Upper lobe of right lung (tissue), 1 donor: ENCODE measurements around the gene CALD1. TPM values are rescaled to one million over a fixed set of nuclear protein-coding genes. Genes with fewer than 3 reads are reported as not detected.

Experiments used
- ATAC-seq: fragments of 200-7000 bp; cut with Tn5 transposase; one replicate; pipeline ENCODE4 v1.9.1; 2020; ENCODE audit warnings: mild to moderate bottlenecking, moderate library complexity
- DNase-seq: peaks from one replicate; pipeline ENCODE4 v3.0.0-alpha.2; 2020
- H3K27ac ChIP-seq: fragments of 200-600 bp; one replicate; pipeline ENCODE4 v1.8.0; 2022
- H3K27me3 ChIP-seq: fragments of 200-600 bp; one replicate; pipeline ENCODE4 v1.8.0; 2022; ENCODE audit warnings: mild to moderate bottlenecking
- H3K36me3 ChIP-seq: fragments of 200-600 bp; one replicate; pipeline ENCODE4 v1.8.0; 2022
- H3K4me1 ChIP-seq: fragments of 200-600 bp; one replicate; pipeline ENCODE4 v1.8.0; 2022
- H3K4me3 ChIP-seq: fragments of 200-600 bp; one replicate; pipeline ENCODE4 v1.8.0; 2022; ENCODE audit warnings: mild to moderate bottlenecking
- H3K9me3 ChIP-seq: fragments of 200-600 bp; one replicate; pipeline ENCODE4 v1.8.0; 2022
- intact Hi-C: fragments of 100-400 bp; cut with DNase I; formaldehyde crosslinking; loops from one replicate; pipeline ENCODE4 v1.11.0; 2022
- total RNA-seq: library from RNA; stranded (reverse); fragmentation: NEBNext Ultra II Directional; extraction: Animal tissue kit (Norgen Biotek cat#: 25700); gene quantifications from one replicate; pipeline ENCODE4 v1.2.1, GENCODE V29; 2021
- TF ChIP-seq, protein P1 (sequence below): fragments of 200-600 bp; IDR thresholded peaks from one replicate; pipeline ENCODE4 v1.8.0; 2022; ENCODE audit warnings: antibody characterized with exemption
- donor health status: DM: no; HTN: yes; CAD: no; lungs with severe emphysema.

Gene CALD1
- total RNA-seq, 1 donor from 2014 or later: 213 TPM

DNA sequence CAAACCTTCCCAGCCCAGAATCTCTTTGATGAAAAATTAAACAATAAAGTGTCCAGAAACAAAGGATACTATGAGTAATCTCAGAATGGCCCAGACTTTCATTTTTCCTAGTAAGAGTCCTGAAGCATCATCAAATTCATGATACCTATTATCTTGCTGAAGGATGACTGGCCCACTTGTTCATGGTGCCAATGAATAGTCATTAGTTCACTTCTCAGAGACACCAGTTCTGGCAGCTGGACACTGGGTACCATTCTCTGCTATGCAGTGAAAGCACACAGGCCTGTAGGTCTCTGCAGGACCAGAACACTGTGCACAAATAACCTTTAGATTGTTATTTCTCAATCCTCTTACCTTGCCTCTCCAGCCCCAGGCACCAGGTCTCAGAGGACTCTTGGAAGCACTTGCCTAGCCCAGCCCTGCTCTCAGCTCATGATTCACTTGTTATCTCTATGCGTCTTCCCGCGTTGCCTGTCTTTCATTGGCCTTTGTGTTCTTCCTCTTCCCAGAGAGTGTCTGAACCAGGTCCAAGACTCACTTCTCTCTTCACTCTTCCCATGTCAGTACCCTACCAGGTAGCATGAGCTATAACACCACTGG lies 108.8 kb downstream of the CALD1 start:
- intact Hi-C loops: no loop called here
- ATAC-seq: peak; percentile 43
- H3K36me3 ChIP-seq: no peaks in the 10 kb centered on the region
- H3K27ac ChIP-seq: no peak overlapping the region
- TF ChIP-seq, protein P1, sequence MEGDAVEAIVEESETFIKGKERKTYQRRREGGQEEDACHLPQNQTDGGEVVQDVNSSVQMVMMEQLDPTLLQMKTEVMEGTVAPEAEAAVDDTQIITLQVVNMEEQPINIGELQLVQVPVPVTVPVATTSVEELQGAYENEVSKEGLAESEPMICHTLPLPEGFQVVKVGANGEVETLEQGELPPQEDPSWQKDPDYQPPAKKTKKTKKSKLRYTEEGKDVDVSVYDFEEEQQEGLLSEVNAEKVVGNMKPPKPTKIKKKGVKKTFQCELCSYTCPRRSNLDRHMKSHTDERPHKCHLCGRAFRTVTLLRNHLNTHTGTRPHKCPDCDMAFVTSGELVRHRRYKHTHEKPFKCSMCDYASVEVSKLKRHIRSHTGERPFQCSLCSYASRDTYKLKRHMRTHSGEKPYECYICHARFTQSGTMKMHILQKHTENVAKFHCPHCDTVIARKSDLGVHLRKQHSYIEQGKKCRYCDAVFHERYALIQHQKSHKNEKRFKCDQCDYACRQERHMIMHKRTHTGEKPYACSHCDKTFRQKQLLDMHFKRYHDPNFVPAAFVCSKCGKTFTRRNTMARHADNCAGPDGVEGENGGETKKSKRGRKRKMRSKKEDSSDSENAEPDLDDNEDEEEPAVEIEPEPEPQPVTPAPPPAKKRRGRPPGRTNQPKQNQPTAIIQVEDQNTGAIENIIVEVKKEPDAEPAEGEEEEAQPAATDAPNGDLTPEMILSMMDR: no peak
- no peaks in the 10 kb centered on the region for H3K9me3 ChIP-seq
- no peaks in the 10 kb centered on the region for H3K27me3 ChIP-seq
- peaks cover 9% of the 10 kb centered on the region for H3K4me1 ChIP-seq
- H3K4me3 ChIP-seq: no peak overlapping the region
- no peak for DNase-seq

DNA sequence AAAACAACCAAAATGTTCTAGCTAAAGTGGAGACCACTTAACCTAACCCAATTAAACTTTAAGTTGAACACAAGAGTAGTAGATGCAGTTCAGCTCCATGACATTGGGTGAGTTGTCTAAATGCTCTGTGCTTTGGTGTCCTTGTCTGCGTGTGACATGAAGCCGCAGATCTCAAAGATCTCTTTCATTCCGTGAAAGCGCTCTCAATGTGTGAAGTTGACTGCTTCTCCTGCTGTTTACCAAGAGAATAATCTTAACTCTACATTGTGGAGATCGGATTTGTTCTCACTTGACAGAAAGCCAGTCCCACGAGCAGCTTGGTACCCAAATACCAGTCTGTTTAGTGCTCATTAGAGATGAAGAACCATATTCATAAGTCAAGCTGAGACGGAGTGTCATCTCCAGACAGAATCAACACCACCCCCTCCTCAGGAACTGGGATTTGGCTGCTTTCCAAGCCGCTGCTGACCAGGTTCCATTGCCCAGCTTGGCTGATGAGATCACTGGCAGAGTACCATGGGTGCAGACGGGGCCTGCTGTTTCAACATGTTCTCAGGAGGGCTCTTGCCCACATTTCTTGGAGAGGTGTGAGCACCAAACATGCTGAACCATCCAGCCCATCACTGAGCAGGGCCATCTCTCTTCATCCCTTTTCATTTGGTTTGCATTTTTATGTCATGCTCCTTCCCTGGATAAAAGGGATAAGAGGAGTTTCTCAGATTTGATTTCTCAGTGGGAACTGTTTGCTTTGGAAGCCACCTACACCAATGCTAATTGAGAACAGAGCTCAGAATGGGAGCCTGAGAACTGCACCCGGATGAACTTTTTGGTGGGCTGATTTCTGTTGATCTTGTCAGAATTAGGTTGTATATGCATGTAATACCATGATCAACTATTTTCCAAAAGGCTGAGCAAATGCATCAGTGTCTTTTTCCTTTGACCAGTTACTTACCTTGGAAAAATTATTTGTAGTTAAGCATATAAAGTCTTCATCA lies 111.1 kb downstream of the CALD1 start:
- intact Hi-C loops: no loop called here
- H3K4me1 ChIP-seq: peaks cover 8% of the 10 kb centered on the region
- TF ChIP-seq, protein P1: no peak
- H3K4me3 ChIP-seq: peak overlapping the region; percentile 51
- no peaks in the 10 kb centered on the region for H3K36me3 ChIP-seq
- no peaks in the 10 kb centered on the region for H3K9me3 ChIP-seq
- DNase-seq: no peak
- ATAC-seq: no peak
- no peaks in the 10 kb centered on the region for H3K27me3 ChIP-seq
- H3K27ac ChIP-seq: no peak overlapping the region

DNA sequence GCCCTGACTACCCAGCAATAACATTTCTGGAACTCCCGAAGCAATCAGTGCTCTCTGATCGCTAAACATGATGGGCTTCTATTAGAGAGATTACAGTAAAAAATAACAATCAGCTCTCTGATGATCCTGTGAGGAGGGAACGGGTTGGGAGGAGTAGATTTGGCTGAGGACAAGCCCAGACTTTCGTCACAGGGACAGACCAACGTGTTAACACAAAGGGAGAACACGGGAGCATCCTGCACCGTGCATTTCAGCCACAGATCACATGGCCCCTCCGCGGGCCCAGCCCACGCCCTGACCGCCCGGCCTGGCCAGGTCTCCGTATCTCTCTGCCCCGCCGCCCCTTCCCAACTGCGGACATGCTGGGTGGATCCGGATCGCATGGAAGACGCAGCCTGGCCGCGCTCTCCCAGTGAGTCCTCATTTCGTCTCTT lies 111.8 kb downstream of the CALD1 start:
- H3K36me3 ChIP-seq: no peaks in the 10 kb centered on the region
- no peaks in the 10 kb centered on the region for H3K27me3 ChIP-seq
- ATAC-seq: peak; percentile 84
- TF ChIP-seq, protein P1: no peak
- H3K27ac ChIP-seq: peak overlapping the region; percentile 59
- H3K9me3 ChIP-seq: peaks cover 6% of the 10 kb centered on the region
- peak overlapping the region; percentile 51 for H3K4me3 ChIP-seq
- H3K4me1 ChIP-seq: peaks cover 5% of the 10 kb centered on the region
- DNase-seq: peak; percentile 72
- intact Hi-C loops: no loop called here

DNA sequence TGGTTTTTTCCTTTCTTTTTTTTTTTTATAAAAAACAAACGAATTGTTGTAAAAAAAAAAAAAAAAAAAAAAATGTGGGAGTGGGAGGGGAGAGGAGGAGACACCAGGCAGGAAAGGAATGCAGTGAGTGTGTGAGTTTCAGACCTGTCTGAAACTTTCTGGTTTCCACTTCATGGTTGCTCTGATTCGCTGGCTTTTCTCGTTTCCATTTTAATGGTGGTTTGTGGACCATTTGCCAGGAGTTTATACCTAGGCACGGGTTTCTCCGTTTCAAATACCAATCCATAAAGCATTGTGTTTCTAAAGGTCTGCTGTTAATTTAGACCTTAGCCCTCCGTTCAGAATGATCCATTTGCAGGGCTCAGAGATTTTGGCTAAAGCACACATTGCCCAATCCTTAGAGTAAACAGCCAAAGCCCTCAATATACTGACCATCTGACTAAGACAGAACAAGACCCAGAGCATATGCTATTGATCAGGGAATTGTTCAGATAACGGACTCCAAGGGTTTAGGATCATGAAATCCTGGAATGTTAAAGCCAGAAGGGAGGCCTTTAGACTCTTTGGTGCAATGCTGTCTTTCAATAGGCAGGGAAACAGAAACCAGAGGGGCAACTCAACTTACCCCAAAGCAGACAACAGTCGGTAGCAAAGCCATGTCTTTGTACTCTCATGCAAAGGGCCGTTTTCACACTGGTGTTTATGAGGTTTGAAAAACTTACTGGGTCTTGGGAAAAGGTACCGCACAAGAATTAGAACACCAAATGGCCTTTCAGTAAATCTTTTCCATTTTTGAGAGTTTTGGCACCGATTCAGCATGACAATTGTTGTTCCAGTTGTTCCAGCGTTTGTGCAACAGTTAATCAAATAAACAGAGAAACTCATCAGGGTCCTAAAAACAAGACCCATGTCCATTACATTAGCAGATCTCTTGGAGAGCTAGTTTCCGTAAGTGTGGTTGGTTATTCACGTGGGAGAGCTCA lies 112.6 kb downstream of the CALD1 start:
- DNase-seq: no peak
- ATAC-seq: no peak
- TF ChIP-seq, protein P1: no peak
- Histone ChIP-seq H3K4me1 (peaks cover 4% of the 10 kb centered on the region), H3K4me3 (peak overlapping the region; percentile 51), H3K36me3 (no peaks in the 10 kb centered on the region), H3K27ac (peak overlapping the region; percentile 59), H3K9me3 (peaks cover 7% of the 10 kb centered on the region), H3K27me3 (no peaks in the 10 kb centered on the region)
- intact Hi-C loops: no loop called here

DNA sequence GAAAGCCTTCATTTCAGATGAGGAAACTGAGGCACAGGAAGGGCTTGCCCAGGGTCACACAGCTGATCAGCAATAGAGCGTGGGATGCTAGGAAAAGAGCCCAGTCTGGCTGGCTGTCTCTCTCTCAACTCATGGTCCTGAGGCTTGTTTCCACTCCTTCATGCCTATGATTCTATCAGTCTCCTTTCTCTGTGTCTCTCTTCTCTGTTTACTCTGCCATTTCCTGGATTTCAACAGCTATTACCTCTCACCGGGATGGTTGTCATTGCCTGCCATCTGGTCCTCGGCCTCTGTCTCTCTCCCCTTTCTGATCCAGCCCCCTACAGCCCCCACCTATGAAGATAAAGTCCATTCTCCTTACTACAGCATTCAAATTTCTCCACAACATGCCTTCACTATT lies 113.5 kb downstream of the CALD1 start:
- peak overlapping the region; percentile 51 for H3K4me3 ChIP-seq
- no peak for DNase-seq
- intact Hi-C loops: no loop called here

More for the DNA sequence above, 113.5 kb downstream of the CALD1 start:
- TF ChIP-seq, protein P1: no peak
- no peak for ATAC-seq
- peak overlapping the region; percentile 59 for H3K27ac ChIP-seq
- no peaks in the 10 kb centered on the region for H3K27me3 ChIP-seq
- H3K4me1 ChIP-seq: no peaks in the 10 kb centered on the region
- no peaks in the 10 kb centered on the region for H3K36me3 ChIP-seq
- H3K9me3 ChIP-seq: peaks cover 7% of the 10 kb centered on the region
